HG02884 (cell line): Measurements from ENCODE around the gene PET100.
"Not testable (repeated sequence)": the region's sequence is repeated elsewhere in the genome, so short reads cannot be mapped to it uniquely, and the experiment has no call there.

Source experiments
- ATAC-seq: cut with Tn5 transposase; IDR thresholded peaks from one replicate; pipeline ENCODE4 v1.9.1; 2021; ENCODE audit warnings: mild to moderate bottlenecking, moderate library complexity; ENCODE audit not compliant: unreplicated experiment

The PET100 gene

GRCh38 chr19:7632340-7633203, 3.0 kb downstream of the PET100 start:
- no peak for ATAC-seq

GRCh38 chr19:7633698-7634097, 4.1 kb downstream of the PET100 start, which contains the start of gene PCP2:
PCP2 (minus strand) TSS chr19:7633719; CDS start chr19:7633457, 262 bp downstream.
- no peak for ATAC-seq

DNA sequence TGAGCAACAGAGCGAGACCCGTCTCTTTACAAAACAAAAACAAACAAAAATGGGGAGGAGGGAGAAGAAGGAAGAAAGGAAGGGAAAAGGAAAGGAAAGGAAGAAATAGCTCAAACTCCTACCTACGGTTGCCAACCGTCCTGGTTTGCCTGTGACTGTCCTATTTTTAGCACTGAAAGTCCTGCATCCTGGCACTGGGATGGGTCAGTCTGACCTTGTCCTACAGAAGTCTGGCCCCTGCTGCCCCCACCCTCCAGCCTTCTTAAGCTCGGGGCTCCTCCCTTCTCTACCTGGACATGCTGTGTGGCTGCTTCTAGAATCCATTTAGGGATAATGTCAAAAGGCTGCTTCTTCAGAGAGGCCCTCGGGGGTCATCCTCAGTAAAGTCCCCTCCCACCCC, 6.1 kb downstream of the PET100 start:
- ATAC-seq, result no peak

DNA sequence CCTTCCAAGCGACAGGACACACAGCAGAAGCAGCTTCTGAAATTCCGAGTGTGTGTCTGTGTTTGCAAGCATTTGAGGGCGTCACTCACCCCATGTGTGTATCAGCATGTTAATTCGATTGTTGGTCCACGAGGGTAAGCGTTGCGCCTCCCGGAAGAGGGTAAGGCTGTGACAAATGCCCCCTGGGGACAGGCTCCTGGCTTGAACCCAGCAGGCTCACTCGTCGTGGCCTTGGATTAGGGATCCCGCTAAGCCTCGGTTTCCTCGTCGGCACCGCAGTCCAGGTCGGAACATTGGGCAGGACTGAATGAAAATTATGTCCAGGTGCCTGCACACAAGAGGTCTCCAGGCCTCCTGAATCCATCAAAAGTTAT, 6.7 kb downstream of the PET100 start:
- ATAC-seq, result no peak

GRCh38 chr19:7636691-7637373, 7.2 kb downstream of the PET100 start, which contains the start of gene STXBP2:
STXBP2 (plus strand) TSS chr19:7637110; CDS start chr19:7637150, 40 bp downstream.
- ATAC-seq, result no peak

DNA sequence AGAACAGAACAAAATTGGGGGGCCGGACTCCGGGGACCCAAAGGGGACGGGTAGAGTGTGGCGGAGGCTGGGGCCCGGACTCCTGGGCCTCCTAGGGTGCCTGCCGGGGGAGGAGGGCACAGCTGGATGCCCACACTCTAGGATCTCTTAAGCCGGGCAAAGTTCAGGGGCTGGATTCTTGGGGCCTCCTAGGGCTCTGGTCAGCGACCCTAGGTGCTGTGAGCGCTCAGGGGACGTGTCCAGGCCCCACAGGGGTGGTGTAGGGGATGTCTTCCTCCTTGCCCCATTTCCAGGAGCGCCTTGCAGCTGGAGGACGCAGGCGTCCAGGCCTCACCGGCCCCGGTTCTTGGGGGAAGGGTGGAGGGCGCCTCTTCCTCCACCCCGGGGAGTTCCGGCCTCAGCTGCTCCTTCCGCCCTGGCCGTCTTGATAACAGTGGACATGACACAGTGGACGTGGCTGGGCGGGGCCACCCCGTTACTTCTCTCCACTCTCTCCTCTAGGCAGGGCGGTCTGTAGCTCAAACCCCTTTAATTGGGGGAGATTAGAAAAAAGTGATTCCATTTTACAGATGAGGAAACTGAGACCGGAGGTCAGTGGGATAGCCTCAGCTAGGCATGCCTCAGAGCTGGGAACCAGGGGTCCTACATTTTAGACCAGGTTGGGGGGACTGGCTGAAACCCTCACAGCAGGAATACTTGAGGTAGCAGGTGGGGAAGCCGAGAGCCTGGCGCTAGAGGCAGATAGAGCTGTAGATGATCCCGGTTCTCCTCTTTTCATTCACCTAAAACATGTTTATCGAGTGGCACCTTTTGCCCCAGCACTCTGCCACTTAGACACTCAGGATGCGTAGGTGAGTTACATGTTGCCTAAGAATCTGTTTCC, 8.0 kb downstream of the PET100 start:
- ATAC-seq, result no peak

GRCh38 chr19:7638802-7639465, 9.3 kb downstream of the PET100 start:
- no peak for ATAC-seq

GRCh38 chr19:7639863-7640348, 10.3 kb downstream of the PET100 start:
- no peak for ATAC-seq

DNA sequence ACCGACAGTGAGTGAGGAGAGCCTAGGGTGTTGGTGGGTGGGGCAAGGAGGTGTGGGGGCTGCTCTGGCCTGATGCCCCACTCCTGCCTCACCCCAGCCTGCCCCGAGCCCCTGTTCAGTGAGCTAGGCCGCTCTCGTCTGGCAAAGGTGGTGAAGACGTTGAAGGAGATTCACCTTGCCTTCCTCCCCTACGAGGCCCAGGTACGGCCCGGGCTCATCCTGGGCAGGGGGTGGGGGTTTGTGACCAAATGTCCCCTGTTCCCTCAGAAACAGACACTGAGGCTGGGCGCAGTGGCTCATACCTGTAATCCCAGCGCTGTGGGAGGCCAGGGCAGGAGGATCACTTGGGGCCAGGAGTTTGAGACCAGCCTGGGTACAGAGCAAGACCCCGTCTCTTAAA, 11.2 kb downstream of the PET100 start:
- no peak for ATAC-seq

GRCh38 chr19:7641290-7642276, 12.0 kb downstream of the PET100 start:
- ATAC-seq, result no peak

- ATAC-seq, result no peak
Measured at GRCh38 chr19:7642295-7643030, 12.9 kb downstream of the PET100 start.

- no peak for ATAC-seq
Measured at GRCh38 chr19:7643031-7643415, 13.4 kb downstream of the PET100 start.

- not testable (repeated sequence) for ATAC-seq
Measured at GRCh38 chr19:7643629-7644549, 14.3 kb downstream of the PET100 start.

DNA sequence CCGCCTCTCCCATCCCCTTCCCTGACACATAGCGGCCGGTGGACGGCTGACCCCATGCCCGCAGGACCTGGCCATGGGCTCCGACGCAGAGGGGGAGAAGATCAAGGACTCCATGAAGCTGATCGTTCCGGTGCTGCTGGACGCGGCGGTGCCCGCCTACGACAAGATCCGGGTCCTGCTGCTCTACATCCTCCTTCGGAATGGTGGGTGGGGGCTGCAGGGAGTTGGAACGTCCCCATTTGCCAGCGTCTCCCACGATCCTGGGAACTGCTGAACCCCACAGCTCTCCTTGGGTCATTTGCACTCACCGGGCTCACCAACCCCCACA, 14.9 kb downstream of the PET100 start:
- no peak for ATAC-seq

GRCh38 chr19:7645163-7645562, 15.6 kb downstream of the PET100 start:
- no peak for ATAC-seq

GRCh38 chr19:7645656-7646425, 16.2 kb downstream of the PET100 start:
- ATAC-seq, result no peak

GRCh38 chr19:7646426-7646700, 16.8 kb downstream of the PET100 start:
- ATAC-seq, result no peak
